IMR-90 (cell line): ENCODE measurements around the gene PLEKHJ1. TPM values are rescaled to one million over a fixed set of nuclear protein-coding genes. Genes with fewer than 3 reads are reported as not detected.
A peak's percentile ranks its signal among the peaks of the same experiment; 100 is the strongest.

Source experiments
- ATAC-seq: fragments of 200-7000 bp; cut with Tn5 transposase; 2 replicates; pipeline ENCODE4 v1.9.1; 2020; ENCODE audit warnings: low read depth, mild to moderate bottlenecking, moderate library complexity
- BruUV-seq: library from RNA; stranded (reverse); fragments of 400-500 nt; replicated peaks from 2 replicates; lab custom pipeline; 2021; lab: Mats Ljungman, UMichigan
- CTCF ChIA-PET: fragments of 300-600 bp; formaldehyde crosslinking; extraction: SDS; loops from one replicate; lab custom pipeline; 2021; ENCODE audit warnings: antibody characterized with exemption; lab: Yijun Ruan, JAX
- POLR2A ChIA-PET: fragments of 300-600 bp; sonication (Branson Sonifier 250); formaldehyde crosslinking; loops from one replicate; lab custom pipeline; 2022; ENCODE audit warnings: antibody characterized with exemption; ENCODE audit not compliant: unreplicated experiment; lab: Charles Lee
- DNase-seq: peaks from one replicate; pipeline ENCODE4 v3.0.0; 2013
- H2AFZ ChIP-seq: replicated peaks from 2 replicates; pipeline ENCODE3; 2013; ENCODE audit warnings: low read length, mild to moderate bottlenecking; ENCODE audit not compliant: poor library complexity
- H2AK5ac ChIP-seq: 2 replicates; pipeline ENCODE4 v1.6.1; 2013; ENCODE audit warnings: low read depth, low read length, inconsistent platforms
- H2AK9ac ChIP-seq: replicated peaks from 2 replicates; pipeline ENCODE3; 2013; ENCODE audit warnings: mild to moderate bottlenecking, low read depth, low read length, moderate library complexity; ENCODE audit not compliant: poor library complexity
- H2BK120ac ChIP-seq: 2 replicates; pipeline ENCODE4 v1.6.1; 2013; ENCODE audit warnings: low read depth, low read length, inconsistent platforms
- H2BK15ac ChIP-seq: 3 replicates; pipeline ENCODE4 v1.6.1; 2013; ENCODE audit warnings: low read depth, low read length, inconsistent platforms
- H2BK20ac ChIP-seq: 2 replicates; pipeline ENCODE4 v1.6.1; 2013; ENCODE audit warnings: low read depth, mild to moderate bottlenecking, inconsistent platforms, low read length, moderate library complexity
- H2BK5ac ChIP-seq: 2 replicates; pipeline ENCODE4 v1.6.1; 2013; ENCODE audit warnings: mild to moderate bottlenecking, low read depth, low read length, inconsistent platforms; ENCODE audit not compliant: poor library complexity, severe bottlenecking
- H3K14ac ChIP-seq: replicated peaks from 2 replicates; pipeline ENCODE4 v1.6.1; 2013; ENCODE audit warnings: low read depth, low read length, inconsistent platforms
- H3K18ac ChIP-seq: 2 replicates; pipeline ENCODE4 v1.6.1; 2013; ENCODE audit warnings: low read depth, low read length, control low read depth
- H3K23ac ChIP-seq: 2 replicates; pipeline ENCODE4 v1.6.1; 2013; ENCODE audit warnings: low read depth, low read length, inconsistent platforms
- H3K27ac ChIP-seq: 2 replicates; pipeline ENCODE4 v1.5.1; 2013; ENCODE audit warnings: mild to moderate bottlenecking, control low read depth, low read length; ENCODE audit not compliant: insufficient read depth
- H3K27me3 ChIP-seq: 2 replicates; pipeline ENCODE4 v1.6.1; 2013; ENCODE audit warnings: low read length; ENCODE audit not compliant: control insufficient read depth, insufficient read depth
- H3K36me3 ChIP-seq: 2 replicates; pipeline ENCODE4 v1.6.1; 2013; ENCODE audit warnings: low read length, mixed read lengths; ENCODE audit not compliant: control insufficient read depth, insufficient read depth
- H3K4ac ChIP-seq: 2 replicates; pipeline ENCODE4 v1.6.1; 2013; ENCODE audit warnings: low read depth, low read length, inconsistent platforms
- H3K4me1 ChIP-seq: 2 replicates; pipeline ENCODE4 v1.6.1; 2013; ENCODE audit warnings: low read length, mixed read lengths; ENCODE audit not compliant: control insufficient read depth, insufficient read depth
- H3K4me2 ChIP-seq: 2 replicates; pipeline ENCODE4 v1.6.1; 2013; ENCODE audit warnings: low read depth, mild to moderate bottlenecking, control low read depth, low read length, moderate library complexity
- H3K4me3 ChIP-seq: 2 replicates; pipeline ENCODE4 v1.5.1; 2013; ENCODE audit warnings: low read depth, mild to moderate bottlenecking, control low read depth, low read length, moderate library complexity; ENCODE audit not compliant: insufficient read depth
- H3K56ac ChIP-seq: 2 replicates; pipeline ENCODE4 v1.6.1; 2013; ENCODE audit warnings: low read length, inconsistent platforms; ENCODE audit not compliant: insufficient read depth; ENCODE audit errors: extremely low read depth
- H3K79me1 ChIP-seq, 2 experiments: 2 replicates each; pipeline ENCODE4 v1.6.1; 2013; ENCODE audit warnings: low read length in 2 of 2, inconsistent platforms in 1 of 2, low read depth in 1 of 2
- H3K9ac ChIP-seq: 2 replicates; pipeline ENCODE4 v1.6.1; 2013; ENCODE audit warnings: low read depth, low read length, control low read depth
- H3K9me1 ChIP-seq: 2 replicates; pipeline ENCODE4 v1.6.1; 2013; ENCODE audit warnings: low read length, inconsistent platforms; ENCODE audit not compliant: insufficient read depth
- H3K9me3 ChIP-seq: 2 replicates; pipeline ENCODE4 v1.6.1; 2013; ENCODE audit warnings: low read length; ENCODE audit not compliant: control insufficient read depth, insufficient read depth
- H4K20me1 ChIP-seq: 2 replicates; pipeline ENCODE4 v1.6.1; 2013; ENCODE audit warnings: low read length, inconsistent platforms; ENCODE audit not compliant: insufficient read depth
- H4K5ac ChIP-seq: 2 replicates; pipeline ENCODE4 v1.6.1; 2013; ENCODE audit warnings: mild to moderate bottlenecking, low read depth, low read length, control low read depth
- H4K8ac ChIP-seq, 2 experiments: 2 replicates each; pipeline ENCODE4 v1.6.1; 2013; ENCODE audit warnings: low read depth in 2 of 2, low read length in 2 of 2, control low read depth in 1 of 2, inconsistent platforms in 1 of 2
- H4K91ac ChIP-seq: 2 replicates; pipeline ENCODE4 v1.6.1; 2013; ENCODE audit warnings: low read depth, low read length, inconsistent platforms; ENCODE audit not compliant: insufficient read depth
- CEBPB ChIP-seq: IDR thresholded peaks from 2 replicates; pipeline ENCODE4 v1.6.1; 2012; ENCODE audit warnings: low read depth, low read length, improper control_type of control experiment
- RCOR1 ChIP-seq: IDR thresholded peaks from 2 replicates; pipeline ENCODE4 v1.6.1; 2012; ENCODE audit warnings: mild to moderate bottlenecking, low read length, improper control_type of control experiment; ENCODE audit not compliant: insufficient replicate concordance
- WGBS, 2 experiments: methylation state at CpG; one replicate each; pipeline versions ENCODE4 v1.1.5 to v1.1.7; 2013; ENCODE audit warnings: missing lambda C conversion rate in 2 of 2; ENCODE audit not compliant: insufficient read length in 1 of 2; ENCODE audit errors: extremely low coverage in 2 of 2; 5-methylcytosine and 5-hydroxymethylcytosine counted together
- dilution Hi-C: fragments of 300-500 bp; cut with HindIII; formaldehyde crosslinking; loops from one replicate; pipeline ENCODE4 v1.14.3; 2018; ENCODE audit warnings: low sequenced_read_pairs; ENCODE audit not compliant: unreplicated experiment
- in situ Hi-C: fragments of 300-500 bp; cut with MboI; formaldehyde crosslinking; loops from 3 replicates; pipeline ENCODE4 v1.14.3; 2019; ENCODE audit warnings: low sequenced_read_pairs, inconsistent platforms, mixed read lengths
- intact Hi-C: fragments of 100-400 bp; cut with micrococcal nuclease; formaldehyde crosslinking; loops from 2 replicates; pipeline ENCODE4 v1.10.0; 2022
- polyA plus RNA-seq, 3 experiments: library from polyadenylated mRNA; depleted of rRNA; stranded (reverse); fragments of >200 nt; gene quantifications; 2 replicates each; pipeline ENCODE4 v1.2.3, GENCODE V29; 2012; ENCODE audit warnings: low replicate concordance in 1 of 3
- total RNA-seq: library from RNA; depleted of rRNA; stranded (reverse); fragments of >200 nt; gene quantifications from 2 replicates; pipeline ENCODE4 v1.2.3, GENCODE V29; 2012
- TF ChIP-seq, protein P1 (sequence below): fragments of 150-350 bp; IDR thresholded peaks from 2 replicates; pipeline ENCODE4 v1.6.1; 2016; ENCODE audit warnings: low read depth, mild to moderate bottlenecking, low read length, moderate library complexity, borderline replicate concordance

The PLEKHJ1 gene
- total and polyA plus RNA-seq, 2 of the 4 experiments (the other 2 are of a cell fraction), result 31.7 to 62.8 TPM

DNA sequence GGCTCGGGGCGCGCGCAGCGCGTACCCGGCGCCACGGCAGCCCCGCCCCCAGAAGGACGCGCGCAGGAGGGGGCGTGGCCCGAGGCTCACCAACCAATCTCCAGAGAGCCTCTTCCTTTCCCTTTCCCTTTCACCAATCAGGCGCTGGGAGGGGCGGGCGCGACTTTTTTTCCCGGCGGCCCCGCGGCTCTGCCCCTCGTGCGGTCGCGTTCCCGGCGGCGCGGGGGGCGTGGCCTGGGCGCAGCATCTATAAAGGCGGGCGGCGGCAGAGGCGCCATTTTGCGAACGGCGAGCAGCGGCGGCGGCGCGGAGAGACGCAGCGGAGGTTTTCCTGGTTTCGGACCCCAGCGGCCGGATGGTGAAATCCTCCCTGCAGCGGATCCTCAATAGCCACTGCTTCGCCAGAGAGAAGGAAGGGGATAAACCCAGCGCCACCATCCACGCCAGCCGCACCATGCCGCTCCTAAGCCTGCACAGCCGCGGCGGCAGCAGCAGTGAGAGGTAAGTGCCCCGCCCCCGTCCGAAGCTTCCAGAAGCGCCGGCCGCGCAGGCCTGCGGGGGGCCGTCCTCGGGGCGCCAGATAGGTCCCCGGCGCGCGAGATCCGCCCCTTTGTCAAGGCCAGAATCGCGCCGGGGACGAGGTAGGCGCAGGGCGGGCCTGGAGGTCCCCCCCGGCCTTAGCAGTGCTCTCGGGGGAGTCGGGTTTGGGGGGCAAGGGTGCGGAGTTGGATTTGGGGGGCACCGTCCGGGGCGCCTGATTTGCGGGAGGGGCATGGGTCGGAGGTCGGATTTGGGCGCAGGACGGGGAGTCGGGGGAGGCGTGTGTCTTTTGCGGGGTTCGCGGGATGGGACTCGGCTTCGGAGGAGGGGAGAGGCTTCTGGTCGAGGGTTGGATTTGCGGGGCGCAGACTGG is 33.4 kb upstream of the PLEKHJ1 start (continued):
- TF ChIP-seq, protein P1, sequence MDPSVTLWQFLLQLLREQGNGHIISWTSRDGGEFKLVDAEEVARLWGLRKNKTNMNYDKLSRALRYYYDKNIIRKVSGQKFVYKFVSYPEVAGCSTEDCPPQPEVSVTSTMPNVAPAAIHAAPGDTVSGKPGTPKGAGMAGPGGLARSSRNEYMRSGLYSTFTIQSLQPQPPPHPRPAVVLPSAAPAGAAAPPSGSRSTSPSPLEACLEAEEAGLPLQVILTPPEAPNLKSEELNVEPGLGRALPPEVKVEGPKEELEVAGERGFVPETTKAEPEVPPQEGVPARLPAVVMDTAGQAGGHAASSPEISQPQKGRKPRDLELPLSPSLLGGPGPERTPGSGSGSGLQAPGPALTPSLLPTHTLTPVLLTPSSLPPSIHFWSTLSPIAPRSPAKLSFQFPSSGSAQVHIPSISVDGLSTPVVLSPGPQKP, result no peak

DNA sequence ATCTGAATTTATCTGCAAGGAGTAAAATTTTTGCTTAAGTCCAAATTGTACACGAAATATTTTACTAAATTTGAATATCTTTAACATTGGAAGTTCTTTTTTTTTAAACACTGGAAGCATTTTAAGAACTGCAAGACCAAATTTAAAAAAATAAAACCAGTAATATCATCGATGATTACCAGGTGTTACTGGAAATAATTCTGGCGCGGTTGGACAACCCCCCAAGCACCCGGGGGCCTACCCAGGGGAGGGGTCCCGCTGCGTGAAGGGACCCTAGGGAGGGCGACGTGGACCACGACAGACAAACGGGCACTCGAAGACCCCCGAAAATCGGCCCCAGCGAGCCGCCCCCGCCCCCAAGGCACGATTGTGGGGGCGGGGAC is 32.7 kb upstream of the PLEKHJ1 start:
- POLR2A ChIA-PET, result no interaction called here
- peak overlapping the region; percentile 69 for H3K27ac ChIP-seq
- peak overlapping the region; percentile 64; the same call in 1 of the 2 replicates for H3K4me2 ChIP-seq
- H3K4me1 ChIP-seq, result peaks cover 14% of the 10 kb centered on the region
- H2BK120ac ChIP-seq, result no peak overlapping the region
- BruUV-seq, result no TSS peak
- dilution Hi-C loops, result no loop called here
- H4K5ac ChIP-seq, result peak overlapping the region; percentile 91
- peak overlapping the region; percentile 57; the same call in 1 of the 2 replicates for H3K9ac ChIP-seq
- H3K9me3 ChIP-seq, result no peaks in the 10 kb centered on the region
- H2AK5ac ChIP-seq, result peak overlapping the region; percentile 73; the same call in 1 of the 2 replicates
- H3K36me3 ChIP-seq, result peaks cover 19% of the 10 kb centered on the region
- peak overlapping the region; percentile 93 for H3K14ac ChIP-seq
- H3K27me3 ChIP-seq, result no peaks in the 10 kb centered on the region
- in situ Hi-C loops, result no loop called here
- CTCF ChIA-PET, result no interaction called here
- H2BK5ac ChIP-seq, result peak overlapping the region; percentile 59
- H2BK20ac ChIP-seq, result no peak overlapping the region
- H3K9me1 ChIP-seq, result no peaks in the 10 kb centered on the region; the same call in 1 of the 2 replicates
- no peak overlapping the region; the same call in 1 of the 2 replicates for H3K56ac ChIP-seq
- TF ChIP-seq RCOR1 (no peak), CEBPB (no peak)
- intact Hi-C loops, result no loop called here
- H4K91ac ChIP-seq, result peak overlapping the region; percentile 52; the same call in 1 of the 2 replicates
- no peak for DNase-seq
- H3K4me3 ChIP-seq, result peak overlapping the region; percentile 72
- WGBS, 2 experiments, result 0% methylated on average over 15 of the region's 19 CpGs; no CpG with 5 or more reads in 1 of the 2 experiments
- no peak for ATAC-seq
- H3K4ac ChIP-seq, result peak overlapping the region; percentile 84
- H4K8ac ChIP-seq, result peak overlapping the region; percentile 56 to 95
- H3K18ac ChIP-seq, result peak overlapping the region; percentile 54; the same call in 1 of the 2 replicates
- H3K79me1 ChIP-seq, result peaks cover under 1 to 29% of the 10 kb centered on the region in 2 experiments; a peak in 3 of 4 replicates
- peak overlapping the region; percentile 88 for H2AK9ac ChIP-seq
- H4K20me1 ChIP-seq, result peaks cover 46% of the 10 kb centered on the region
- peak overlapping the region; percentile 48; the same call in 1 of the 3 replicates for H2BK15ac ChIP-seq
- peak overlapping the region; percentile 96 for H2AFZ ChIP-seq
- peak overlapping the region; percentile 56; the same call in 1 of the 2 replicates for H3K23ac ChIP-seq
